Parathyroid adenoma (tissue), 2 donors: ENCODE measurements around the gene EME2.

Experiments used
- H2AFZ ChIP-seq: fragments of 300-600 bp; sonication (generic); one replicate; pipeline ENCODE4 v1.7.0; 2017; ENCODE audit warnings: antibody characterized with exemption, mild to moderate bottlenecking
- H3K27ac ChIP-seq: fragments of 300-600 bp; sonication (generic); one replicate; pipeline ENCODE4 v1.7.0; 2017
- H3K27me3 ChIP-seq: fragments of 300-600 bp; sonication (generic); one replicate; pipeline ENCODE4 v1.7.0; 2017; ENCODE audit warnings: low read length; ENCODE audit not compliant: control insufficient read depth, insufficient read depth
- H3K36me3 ChIP-seq: fragments of 300-600 bp; sonication (generic); one replicate; pipeline ENCODE4 v1.7.0; 2017; ENCODE audit warnings: low read length; ENCODE audit not compliant: control insufficient read depth, insufficient read depth
- H3K4me1 ChIP-seq: fragments of 300-600 bp; sonication (generic); one replicate; pipeline ENCODE4 v1.7.0; 2017; ENCODE audit warnings: control low read depth
- H3K4me2 ChIP-seq: fragments of 300-600 bp; sonication (generic); one replicate; pipeline ENCODE4 v1.7.0; 2017; ENCODE audit warnings: low read length
- H3K4me3 ChIP-seq: fragments of 300-600 bp; sonication (generic); one replicate; pipeline ENCODE4 v1.7.0; 2017; ENCODE audit warnings: low read depth, low read length
- H3K79me2 ChIP-seq: fragments of 300-600 bp; sonication (generic); one replicate; pipeline ENCODE4 v1.7.0; 2017; ENCODE audit warnings: control low read depth
- H3K9ac ChIP-seq: fragments of 300-600 bp; sonication (generic); one replicate; pipeline ENCODE4 v1.7.0; 2017; ENCODE audit warnings: mild to moderate bottlenecking
- H3K9me3 ChIP-seq: fragments of 300-600 bp; sonication (generic); one replicate; pipeline ENCODE4 v1.7.0; 2017; ENCODE audit warnings: low read length; ENCODE audit not compliant: control insufficient read depth
- CTCF ChIP-seq: fragments of 300-600 bp; sonication (generic); IDR thresholded peaks from one replicate; pipeline ENCODE4 v1.7.0; 2017; ENCODE audit warnings: antibody characterized with exemption, mild to moderate bottlenecking
- donor health status: primary hyperparathyroidism.

EME2 gene

DNA sequence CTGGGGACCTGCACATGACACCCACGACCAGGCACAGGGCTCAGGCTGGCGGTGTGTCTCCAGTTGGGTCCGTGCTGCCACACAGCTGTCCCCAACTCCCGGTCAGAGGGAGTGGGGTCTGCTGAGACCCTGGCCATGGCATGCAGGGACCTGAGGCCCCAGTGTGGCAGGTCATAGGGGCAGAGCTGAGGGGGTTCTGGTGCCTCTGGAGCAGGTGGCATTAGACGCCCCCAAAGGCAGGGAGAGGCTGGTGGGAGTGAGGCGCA is 14.4 kb downstream of the EME2 start:
- no peaks in the 10 kb centered on the region for H3K36me3 ChIP-seq
- H3K79me2 ChIP-seq, result peaks cover 29% of the 10 kb centered on the region
- H2AFZ ChIP-seq, result no peak overlapping the region
- no peak overlapping the region for H3K27ac ChIP-seq
- H3K4me2 ChIP-seq, result no peak overlapping the region
- no peak for TF ChIP-seq CTCF
- no peak overlapping the region for H3K9ac ChIP-seq
- no peak overlapping the region for H3K4me3 ChIP-seq
- no peaks in the 10 kb centered on the region for H3K9me3 ChIP-seq
- no peaks in the 10 kb centered on the region for H3K4me1 ChIP-seq
- H3K27me3 ChIP-seq, result no peaks in the 10 kb centered on the region

GRCh38 chr16:1787322-1788094 is 14.9 kb downstream of the EME2 start:
- Histone ChIP-seq H3K79me2 (peaks cover 29% of the 10 kb centered on the region), H3K4me1 (no peaks in the 10 kb centered on the region), H3K27ac (no peak overlapping the region), H3K9me3 (no peaks in the 10 kb centered on the region), H3K36me3 (no peaks in the 10 kb centered on the region), H3K4me2 (no peak overlapping the region), H2AFZ (no peak overlapping the region), H3K9ac (no peak overlapping the region), H3K27me3 (no peaks in the 10 kb centered on the region), H3K4me3 (no peak overlapping the region)
- no peak for TF ChIP-seq CTCF

DNA sequence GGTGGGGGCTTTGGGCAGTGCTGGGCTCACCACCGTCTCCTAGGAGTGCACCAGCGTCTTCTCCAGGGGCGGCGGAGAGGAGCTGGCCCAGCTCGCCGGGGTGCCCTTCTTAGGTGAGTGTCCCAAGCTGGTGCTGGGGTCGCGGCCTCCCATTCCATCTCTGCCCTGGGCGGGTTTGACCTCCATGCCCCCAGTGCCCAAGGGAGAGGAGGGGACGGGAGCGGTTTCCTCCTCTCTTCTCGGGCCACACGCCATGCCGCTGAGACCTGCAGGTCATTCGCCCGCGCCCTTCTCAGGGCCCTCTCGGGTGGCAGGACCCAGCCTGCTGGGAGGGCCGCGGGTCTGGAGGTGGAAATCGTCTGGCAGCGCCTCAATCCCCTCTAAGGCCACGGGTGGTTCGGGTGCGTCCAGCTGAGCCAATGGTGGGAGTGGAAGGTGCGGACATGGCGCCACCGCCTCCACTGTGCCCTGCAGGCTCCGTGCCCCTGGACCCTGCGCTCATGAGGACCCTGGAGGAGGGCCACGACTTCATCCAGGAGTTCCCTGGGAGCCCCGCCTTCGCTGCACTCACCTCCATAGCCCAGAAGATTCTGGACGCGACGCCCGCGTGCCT is 15.6 kb downstream of the EME2 start:
- H3K4me3 ChIP-seq, result no peak overlapping the region

DNA sequence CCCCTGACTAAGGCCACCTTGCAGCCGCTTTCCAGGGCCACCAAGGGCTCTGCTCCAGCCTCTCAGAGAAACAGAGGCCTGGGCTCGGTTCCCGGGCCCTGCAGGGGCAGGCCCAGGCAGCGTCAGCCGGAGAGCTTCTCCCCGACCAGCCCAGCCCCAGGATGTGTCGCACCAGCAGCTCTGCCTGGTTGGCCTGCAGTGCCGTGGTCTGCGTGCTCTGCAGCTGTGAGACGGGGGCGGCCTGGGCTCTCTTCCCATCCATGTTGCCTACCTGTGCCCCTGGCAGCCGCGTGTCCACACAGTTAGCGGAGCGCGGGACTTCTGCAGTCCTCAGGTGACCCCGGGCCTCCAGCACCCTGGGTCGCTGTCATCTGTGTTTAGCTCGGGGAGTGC is 16.1 kb downstream of the EME2 start:
- H2AFZ ChIP-seq, result no peak overlapping the region
- no peaks in the 10 kb centered on the region for H3K4me1 ChIP-seq
- no peak overlapping the region for H3K4me2 ChIP-seq
- TF ChIP-seq CTCF, result no peak
- H3K27ac ChIP-seq, result no peak overlapping the region
- H3K9me3 ChIP-seq, result no peaks in the 10 kb centered on the region
- H3K79me2 ChIP-seq, result peaks cover 29% of the 10 kb centered on the region
- no peaks in the 10 kb centered on the region for H3K36me3 ChIP-seq
- no peak overlapping the region for H3K4me3 ChIP-seq
- no peaks in the 10 kb centered on the region for H3K27me3 ChIP-seq
- H3K9ac ChIP-seq, result no peak overlapping the region

More for the DNA sequence above, 15.6 kb downstream of the EME2 start:
- H3K27me3 ChIP-seq, result no peaks in the 10 kb centered on the region
- no peak overlapping the region for H3K27ac ChIP-seq
- H3K79me2 ChIP-seq, result peaks cover 29% of the 10 kb centered on the region
- no peak overlapping the region for H3K4me2 ChIP-seq
- no peak overlapping the region for H2AFZ ChIP-seq
- H3K36me3 ChIP-seq, result no peaks in the 10 kb centered on the region
- no peak for TF ChIP-seq CTCF
- H3K4me1 ChIP-seq, result no peaks in the 10 kb centered on the region
- no peaks in the 10 kb centered on the region for H3K9me3 ChIP-seq
- H3K9ac ChIP-seq, result no peak overlapping the region

GRCh38 chr16:1789643-1790045 is 17.0 kb downstream of the EME2 start:
- TF ChIP-seq CTCF, result no peak
- no peaks in the 10 kb centered on the region for H3K9me3 ChIP-seq
- no peak overlapping the region for H2AFZ ChIP-seq
- no peaks in the 10 kb centered on the region for H3K36me3 ChIP-seq
- H3K9ac ChIP-seq, result no peak overlapping the region
- no peak overlapping the region for H3K4me3 ChIP-seq
- H3K4me2 ChIP-seq, result no peak overlapping the region
- H3K27ac ChIP-seq, result no peak overlapping the region
- peaks cover 21% of the 10 kb centered on the region for H3K79me2 ChIP-seq
- H3K4me1 ChIP-seq, result no peaks in the 10 kb centered on the region
- H3K27me3 ChIP-seq, result no peaks in the 10 kb centered on the region
